ENCODE data around the gene THG1L.
A peak's percentile ranks its signal among the peaks of the same experiment; 100 is the strongest.
"Not testable (repeated sequence)": the region's sequence is repeated elsewhere in the genome, so short reads cannot be mapped to it uniquely, and the experiment has no call there.

THG1L gene

GRCh38 chr5:157731272-157732129 lies at the start of gene THG1L:
THG1L (plus strand) TSS chr5:157731420; CDS start chr5:157731441, 21 bp downstream.
- DNase-seq: peak; percentile 98

GRCh38 chr5:157682257-157682656 lies 49.0 kb upstream of the THG1L start:
- DNase-seq: no peak

GRCh38 chr5:157686276-157687197 lies 44.7 kb upstream of the THG1L start:
- not testable (repeated sequence) for DNase-seq

- DNase-seq: no peak
These were observed 44.0 kb upstream of the THG1L start for GRCh38 chr5:157687198-157687554.

- DNase-seq: no peak
These were observed 41.1 kb upstream of the THG1L start for GRCh38 chr5:157689942-157690689.

GRCh38 chr5:157690690-157691433 lies 40.4 kb upstream of the THG1L start:
- DNase-seq: no peak

GRCh38 chr5:157693816-157694215 lies 37.4 kb upstream of the THG1L start:
- DNase-seq: not testable (repeated sequence)

GRCh38 chr5:157696154-157696553 lies 35.1 kb upstream of the THG1L start:
- not testable (repeated sequence) for DNase-seq

- not testable (repeated sequence) for DNase-seq
These were observed 32.5 kb upstream of the THG1L start for GRCh38 chr5:157698674-157699073.

GRCh38 chr5:157703736-157704135 lies 27.5 kb upstream of the THG1L start:
- no peak for DNase-seq

- peak; percentile 33 for DNase-seq
These were observed 22.4 kb upstream of the THG1L start for GRCh38 chr5:157708866-157709265.

- no peak for DNase-seq
These were observed 21.9 kb upstream of the THG1L start for GRCh38 chr5:157709346-157709745.

- no peak for DNase-seq
These were observed 20.8 kb upstream of the THG1L start for GRCh38 chr5:157710431-157710830.

- peak; percentile 85 for DNase-seq
These were observed 20.3 kb upstream of the THG1L start for GRCh38 chr5:157710882-157711281.

GRCh38 chr5:157713830-157714595 lies 17.2 kb upstream of the THG1L start:
- DNase-seq: peak; percentile 43

- DNase-seq: no peak
These were observed 16.7 kb upstream of the THG1L start for GRCh38 chr5:157714596-157714864.

GRCh38 chr5:157718519-157718918 lies 12.7 kb upstream of the THG1L start:
- DNase-seq: peak; percentile 76

- no peak for DNase-seq
These were observed 12.0 kb upstream of the THG1L start for GRCh38 chr5:157719245-157719644.

GRCh38 chr5:157721159-157721558 lies 10.1 kb upstream of the THG1L start:
- DNase-seq: no peak

- not testable (repeated sequence) for DNase-seq
These were observed 8.3 kb upstream of the THG1L start for GRCh38 chr5:157722895-157723294.

GRCh38 chr5:157726607-157727006 lies 4.6 kb upstream of the THG1L start:
- not testable (repeated sequence) for DNase-seq

GRCh38 chr5:157727858-157728257 lies 3.4 kb upstream of the THG1L start:
- not testable (repeated sequence) for DNase-seq

All from fibroblast of skin of right quadriceps (primary cell).